PC-9 (cell line): Measurements from ENCODE around the gene SH3BGRL3.

Source experiments
- CTCF ChIP-seq: fragments of 200-600 bp; sonication (generic); conservative IDR thresholded peaks from 2 replicates; pipeline ENCODE4 v1.6.1; 2017; ENCODE audit warnings: mixed run types, antibody characterized with exemption, mild to moderate bottlenecking, moderate library complexity
- EZH2 ChIP-seq: fragments of 200-600 bp; sonication (generic); IDR thresholded peaks from 2 replicates; pipeline ENCODE4 v1.8.0; 2017; ENCODE audit warnings: antibody characterized with exemption, low read depth

GRCh38 chr1:26284597-26285347 is 4.9 kb downstream of the SH3BGRL3 start:
- peak; percentile 65 for TF ChIP-seq CTCF
- TF ChIP-seq EZH2: no peak
